GM21381 (cell line): ENCODE results near the gene IFI27L1.

Experiments used
- ATAC-seq: cut with Tn5 transposase; IDR thresholded peaks from one replicate; pipeline ENCODE4 v1.9.1; 2021; ENCODE audit warnings: mild to moderate bottlenecking, moderate library complexity; ENCODE audit not compliant: unreplicated experiment

IFI27L1 gene

GRCh38 chr14:94080621-94081385, at the start of gene IFI27L1, which contains the start of gene DDX24:
Gene IFI27L1 (plus strand): TSS chr14:94081310. CDS start chr14:94096938, 15,628 bp downstream.
Gene DDX24 (minus strand): TSS chr14:94081202. CDS start chr14:94079742, 1,460 bp downstream.
- peak; percentile 97 for ATAC-seq

- ATAC-seq, result no peak
These were observed 49.2 kb upstream of the IFI27L1 start for GRCh38 chr14:94031883-94032279.

- no peak for ATAC-seq
These were observed 46.2 kb upstream of the IFI27L1 start for GRCh38 chr14:94034886-94035285.

- peak; percentile 86 for ATAC-seq
These were observed 44.6 kb upstream of the IFI27L1 start for GRCh38 chr14:94036313-94037167.

GRCh38 chr14:94037954-94038353, 43.2 kb upstream of the IFI27L1 start:
- ATAC-seq, result no peak

- no peak for ATAC-seq
These were observed 42.6 kb upstream of the IFI27L1 start for GRCh38 chr14:94038510-94038909.

- ATAC-seq, result no peak
These were observed 42.0 kb upstream of the IFI27L1 start for GRCh38 chr14:94038921-94039629.

GRCh38 chr14:94040247-94040646, 40.9 kb upstream of the IFI27L1 start:
- ATAC-seq, result no peak

- ATAC-seq, result no peak
These were observed 40.3 kb upstream of the IFI27L1 start for GRCh38 chr14:94040796-94041195.

- no peak for ATAC-seq
These were observed 39.4 kb upstream of the IFI27L1 start for GRCh38 chr14:94041551-94042346.

GRCh38 chr14:94042433-94043091, 38.5 kb upstream of the IFI27L1 start:
- no peak for ATAC-seq

- no peak for ATAC-seq
These were observed 37.9 kb upstream of the IFI27L1 start for GRCh38 chr14:94043111-94043755.

GRCh38 chr14:94043756-94044475, 37.2 kb upstream of the IFI27L1 start:
- ATAC-seq, result no peak

GRCh38 chr14:94044476-94045091, 36.5 kb upstream of the IFI27L1 start:
- no peak for ATAC-seq

GRCh38 chr14:94045101-94045500, 36.0 kb upstream of the IFI27L1 start:
- no peak for ATAC-seq

- ATAC-seq, result no peak
These were observed 35.4 kb upstream of the IFI27L1 start for GRCh38 chr14:94045563-94046345.

- no peak for ATAC-seq
These were observed 34.3 kb upstream of the IFI27L1 start for GRCh38 chr14:94046696-94047250.
